HepG2 (cell line): ENCODE measurements around the gene AKAP6. TPM values are rescaled to one million over a fixed set of nuclear protein-coding genes. Genes with fewer than 3 reads are reported as not detected.

Experiments used
- ARID2 ChIP-seq: sonication (generic); formaldehyde crosslinking; IDR thresholded peaks from 2 replicates; pipeline ENCODE4 v1.8.1; 2022; ENCODE audit warnings: mild to moderate bottlenecking, missing genetic modification reagents, borderline replicate concordance
- ATF6 ChIP-seq: sonication (generic); formaldehyde crosslinking; conservative IDR thresholded peaks from 2 replicates; pipeline ENCODE4 v1.4.0; 2020; ENCODE audit warnings: missing genetic modification reagents
- FOXM1 ChIP-seq: sonication (generic); formaldehyde crosslinking; IDR thresholded peaks from 2 replicates; pipeline ENCODE4 v1.5.0; 2020; ENCODE audit warnings: missing genetic modification reagents
- HIVEP1 ChIP-seq: sonication (generic); formaldehyde crosslinking; IDR thresholded peaks from 2 replicates; pipeline ENCODE4 v1.4.0; 2020; ENCODE audit warnings: mild to moderate bottlenecking, missing genetic modification reagents
- MIER3 ChIP-seq: IDR thresholded peaks from 2 replicates; pipeline ENCODE4 v1.6.1; 2016; ENCODE audit warnings: missing compliant biosample characterization, borderline replicate concordance
- NFYC ChIP-seq: IDR thresholded peaks from 2 replicates; pipeline ENCODE4 v1.6.1; 2016; ENCODE audit warnings: missing genetic modification reagents, missing compliant biosample characterization
- PLSCR1 ChIP-seq: sonication (generic); formaldehyde crosslinking; IDR thresholded peaks from 2 replicates; pipeline ENCODE4 v1.5.0; 2020; ENCODE audit warnings: missing genetic modification reagents, mild to moderate bottlenecking, borderline replicate concordance
- PRPF4 ChIP-seq: fragments of 200-400 bp; formaldehyde crosslinking; IDR thresholded peaks from 2 replicates; pipeline ENCODE4 v1.6.1; 2016; ENCODE audit warnings: low read length, low read depth; ENCODE audit not compliant: poor library complexity, severe bottlenecking
- TFAP4 ChIP-seq: sonication (generic); IDR thresholded peaks from 2 replicates; pipeline ENCODE4 v1.6.1; 2016; ENCODE audit warnings: low read depth, borderline replicate concordance
- TRAFD1 ChIP-seq: sonication (generic); formaldehyde crosslinking; IDR thresholded peaks from 2 replicates; pipeline ENCODE4 v1.5.1; 2020; ENCODE audit warnings: missing genetic modification reagents, mild to moderate bottlenecking, borderline replicate concordance
- YEATS2 ChIP-seq: sonication (generic); formaldehyde crosslinking; IDR thresholded peaks from 2 replicates; pipeline ENCODE4 v1.4.0; 2020; ENCODE audit warnings: missing genetic modification reagents, borderline replicate concordance
- ZNF256 ChIP-seq: sonication (generic); formaldehyde crosslinking; conservative IDR thresholded peaks from 2 replicates; pipeline ENCODE4 v1.4.0; 2020; ENCODE audit warnings: missing genetic modification reagents
- ZNF446 ChIP-seq: sonication (generic); formaldehyde crosslinking; IDR thresholded peaks from 2 replicates; pipeline ENCODE4 v1.5.0; 2020; ENCODE audit warnings: mild to moderate bottlenecking, missing genetic modification reagents
- ZNF512B ChIP-seq: sonication (generic); formaldehyde crosslinking; IDR thresholded peaks from 2 replicates; pipeline ENCODE4 v1.5.1; 2020; ENCODE audit warnings: missing genetic modification reagents, mild to moderate bottlenecking, borderline replicate concordance
- ZNF530 ChIP-seq: sonication (generic); formaldehyde crosslinking; IDR thresholded peaks from 2 replicates; pipeline ENCODE4 v1.5.0; 2020; ENCODE audit warnings: low read depth, mild to moderate bottlenecking, missing genetic modification reagents
- ZNF75D ChIP-seq: sonication (generic); formaldehyde crosslinking; IDR thresholded peaks from 2 replicates; pipeline ENCODE4 v1.8.1; 2023; ENCODE audit warnings: missing genetic modification reagents, mild to moderate bottlenecking, borderline replicate concordance
- ZNF841 ChIP-seq: sonication (generic); formaldehyde crosslinking; IDR thresholded peaks from 2 replicates; pipeline ENCODE4 v1.8.1; 2023; ENCODE audit warnings: missing genetic modification reagents, borderline replicate concordance
- ZNF883 ChIP-seq: sonication (generic); formaldehyde crosslinking; IDR thresholded peaks from 2 replicates; pipeline ENCODE4 v1.5.1; 2020; ENCODE audit warnings: mild to moderate bottlenecking, missing genetic modification reagents; ENCODE audit errors: not compliant biosample characterization
- ZSCAN21 ChIP-seq: sonication (generic); formaldehyde crosslinking; IDR thresholded peaks from 2 replicates; pipeline ENCODE4 v1.8.0; 2022; ENCODE audit warnings: mild to moderate bottlenecking, missing genetic modification reagents, moderate library complexity, borderline replicate concordance
- polyA plus RNA-seq, 8 experiments: library from polyadenylated mRNA; depleted of rRNA in 3 of 8; stranded (reverse) in 7 of 8; unstranded in 1 of 8; fragments of >200 nt; fragmentation: Illumina TruSeq in 4 of 8; extraction: Trizol in 4 of 8; gene quantifications; 2 replicates each; pipeline versions ENCODE4 v1.2.1 to v1.2.3, GENCODE V29; 2011 to 2016; ENCODE audit warnings: low read depth in 4 of 8, missing spikeins in 1 of 8, mixed read lengths in 1 of 8; ENCODE audit not compliant: insufficient read depth in 1 of 8
- total RNA-seq, 5 experiments: library from RNA; depleted of rRNA; stranded (reverse); fragments of >200 nt; fragmentation: Illumina TruSeq; extraction: Trizol; gene quantifications; 2 replicates each; pipeline ENCODE4 v1.2.3, GENCODE V29; 2016; ENCODE audit warnings: low read depth in 1 of 5

The AKAP6 gene
- total and polyA plus RNA-seq, 2 of the 13 experiments (the other 11 are each of a cell fraction or from before 2014, with no cell fraction given) = 1.4 TPM

- TF ChIP-seq YEATS2 (CRISPR knock-in tag) (peak; percentile 32; the same call in 1 of the 2 replicates), ZNF75D (no peak), TRAFD1 (CRISPR knock-in tag) (no peak), ATF6 (0 out of 2 replicates have a peak, but pooled peaks have one; percentile 75), ZNF256 (CRISPR knock-in tag) (no peak), PLSCR1 (CRISPR knock-in tag) (no peak), ZNF883 (CRISPR knock-in tag) (no peak), ZNF530 (no peak), NFYC (CRISPR knock-in tag) (no peak; the same call in 1 of the 2 replicates), ZNF841 (CRISPR knock-in tag) (no peak), ARID2 (CRISPR knock-in tag) (no peak), TFAP4 (no peak), FOXM1 (no peak), MIER3 (CRISPR knock-in tag) (no peak), ZNF512B (no peak), PRPF4 (no peak), HIVEP1 (CRISPR knock-in tag) (no peak), ZSCAN21 (CRISPR knock-in tag) (no peak), ZNF446 (CRISPR knock-in tag) (no peak)
Observed at GRCh38 chr14:32576088-32576795, 247.1 kb downstream of the AKAP6 start (continued).
